HUES64 (cell line): ENCODE data around the gene RNF220.

ENCODE experiments used
- H3K27ac ChIP-seq: 2 replicates; pipeline ENCODE4 v1.7.0; 2013; ENCODE audit warnings: low read depth, low read length, inconsistent platforms
- H3K27me3 ChIP-seq: 2 replicates; pipeline ENCODE4 v1.6.1; 2013; ENCODE audit warnings: mild to moderate bottlenecking, low read length; ENCODE audit not compliant: insufficient read depth
- H3K36me3 ChIP-seq: 2 replicates; pipeline ENCODE4 v1.6.1; 2013; ENCODE audit warnings: mild to moderate bottlenecking, low read length; ENCODE audit not compliant: insufficient read depth
- H3K4me1 ChIP-seq: 2 replicates; pipeline ENCODE4 v1.6.1; 2013; ENCODE audit warnings: mild to moderate bottlenecking, low read length, moderate library complexity; ENCODE audit not compliant: insufficient read depth
- H3K4me3 ChIP-seq: 2 replicates; pipeline ENCODE4 v1.5.1; 2013; ENCODE audit warnings: mild to moderate bottlenecking, low read length, moderate library complexity
- H3K9ac ChIP-seq: 2 replicates; pipeline ENCODE4 v1.6.1; 2013; ENCODE audit warnings: mild to moderate bottlenecking, low read depth, low read length
- H3K9me3 ChIP-seq: 2 replicates; pipeline ENCODE4 v1.6.1; 2013; ENCODE audit warnings: low read depth, low read length; ENCODE audit not compliant: insufficient read depth
- WGBS: fragments of 150-250, 120-280 bp; methylation state at CpG from one replicate; pipeline ENCODE4 v1.1.7; 2013; ENCODE audit warnings: missing lambda C conversion rate; 5-methylcytosine and 5-hydroxymethylcytosine counted together

RNF220 gene

DNA sequence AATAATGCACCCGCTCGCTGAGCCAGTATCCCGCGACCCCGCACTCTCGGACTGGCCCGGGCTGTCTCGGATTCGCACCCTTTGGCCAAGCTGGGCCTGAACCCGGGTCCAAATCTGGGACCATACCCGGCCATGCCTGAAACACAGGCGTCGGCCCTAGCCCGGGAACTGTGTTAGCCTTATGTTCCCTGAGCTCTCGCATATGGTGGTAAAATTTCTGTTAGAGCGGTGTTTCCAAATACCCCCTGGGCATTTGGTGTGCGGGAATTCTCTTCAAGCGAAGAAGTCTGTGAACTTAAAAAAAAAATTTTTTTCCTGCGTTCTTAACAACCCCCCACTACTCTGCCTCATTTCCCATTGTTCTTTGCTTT lies 3.1 kb downstream of the RNF220 start:
- peaks cover 25% of the 10 kb centered on the region for H3K4me1 ChIP-seq
- WGBS: 2% methylated on average over 18 of the region's 19 CpGs
- no peaks in the 10 kb centered on the region for H3K9me3 ChIP-seq
- peaks cover 10% of the 10 kb centered on the region for H3K36me3 ChIP-seq
- no peak overlapping the region for H3K9ac ChIP-seq
- peaks cover 83% of the 10 kb centered on the region for H3K27me3 ChIP-seq
- no peak overlapping the region for H3K27ac ChIP-seq
- peak overlapping the region; percentile 74 for H3K4me3 ChIP-seq

DNA sequence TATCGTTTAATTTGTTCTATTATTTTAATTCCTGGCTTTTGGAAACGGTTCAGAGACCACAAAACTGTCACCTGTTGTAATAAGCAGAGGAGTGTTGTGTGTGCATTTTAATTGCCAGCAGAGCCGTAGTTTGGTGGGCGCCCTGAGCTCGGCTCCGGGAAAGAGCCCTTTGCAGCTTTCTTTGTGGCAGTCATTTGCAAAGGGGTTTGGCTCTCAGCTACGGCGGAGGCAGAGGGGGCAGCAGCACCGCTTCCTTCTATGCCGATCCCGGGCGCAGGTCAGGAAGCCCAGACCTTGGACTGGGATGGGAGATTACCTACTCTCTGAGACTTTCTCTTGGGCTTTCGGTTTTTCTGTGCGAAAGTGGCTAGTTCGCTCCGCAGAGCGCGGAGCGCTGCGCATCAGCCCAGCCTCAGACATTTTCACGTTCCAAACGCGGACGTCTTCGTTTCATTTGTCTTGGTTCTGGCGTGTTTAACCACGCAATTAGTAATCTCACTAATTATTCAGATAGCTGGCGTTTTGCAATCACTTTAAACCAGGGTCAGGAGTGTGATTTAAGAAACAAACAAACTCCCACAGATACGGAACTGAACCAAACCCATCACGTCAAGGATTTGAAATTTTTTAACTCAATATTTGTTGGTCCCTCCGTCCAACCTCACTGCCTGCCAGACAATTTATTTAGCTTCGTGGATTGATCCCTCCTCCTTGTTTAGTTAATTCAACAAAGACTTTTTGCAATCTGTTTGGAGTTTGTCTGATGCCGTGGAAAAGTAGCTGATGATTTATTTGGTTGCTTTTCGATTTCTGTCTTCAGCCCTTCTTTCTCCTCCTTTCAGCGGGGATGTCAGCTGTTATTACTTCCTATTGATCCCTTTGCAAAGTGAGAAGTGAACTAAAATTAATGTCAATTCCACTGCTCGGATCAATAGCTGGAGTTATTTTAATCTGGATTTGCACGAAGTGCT lies 3.9 kb downstream of the RNF220 start:
- Histone ChIP-seq H3K4me3 (peak overlapping the region; percentile 74), H3K9me3 (no peaks in the 10 kb centered on the region), H3K27me3 (peaks cover 90% of the 10 kb centered on the region), H3K27ac (no peak overlapping the region; the same call in 1 of the 2 replicates), H3K9ac (no peak overlapping the region), H3K4me1 (peaks cover 25% of the 10 kb centered on the region), H3K36me3 (peaks cover 10% of the 10 kb centered on the region)
- 3% methylated on average over 34 of the region's 37 CpGs for WGBS

DNA sequence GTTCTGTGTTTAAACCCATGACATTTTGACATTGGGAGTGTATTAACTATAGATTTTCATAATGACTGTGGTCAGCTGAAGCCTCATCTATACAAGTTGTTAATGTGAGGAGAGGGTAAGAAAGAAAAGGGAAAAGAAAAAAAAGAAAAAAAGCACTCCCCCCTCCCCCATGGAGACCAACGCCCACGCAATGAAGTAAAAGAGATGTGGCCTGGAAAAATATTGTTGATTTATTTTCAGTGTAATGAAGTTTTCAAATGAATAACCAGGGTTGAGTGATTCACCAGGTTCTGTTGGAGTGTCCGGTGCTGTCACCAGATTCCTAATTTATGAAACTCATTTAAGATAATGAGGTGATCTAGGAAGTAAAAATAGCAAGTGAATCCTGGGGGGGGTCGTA lies 4.7 kb downstream of the RNF220 start:
- no peak overlapping the region for H3K27ac ChIP-seq
- peaks cover 10% of the 10 kb centered on the region for H3K36me3 ChIP-seq
- peaks cover 20% of the 10 kb centered on the region for H3K4me1 ChIP-seq
- no peak overlapping the region; the same call in 1 of the 2 replicates for H3K4me3 ChIP-seq
- peaks cover 95% of the 10 kb centered on the region for H3K27me3 ChIP-seq
- H3K9ac ChIP-seq: no peak overlapping the region
- WGBS: 72% methylated on average over 3 of the region's 4 CpGs
- no peaks in the 10 kb centered on the region for H3K9me3 ChIP-seq

DNA sequence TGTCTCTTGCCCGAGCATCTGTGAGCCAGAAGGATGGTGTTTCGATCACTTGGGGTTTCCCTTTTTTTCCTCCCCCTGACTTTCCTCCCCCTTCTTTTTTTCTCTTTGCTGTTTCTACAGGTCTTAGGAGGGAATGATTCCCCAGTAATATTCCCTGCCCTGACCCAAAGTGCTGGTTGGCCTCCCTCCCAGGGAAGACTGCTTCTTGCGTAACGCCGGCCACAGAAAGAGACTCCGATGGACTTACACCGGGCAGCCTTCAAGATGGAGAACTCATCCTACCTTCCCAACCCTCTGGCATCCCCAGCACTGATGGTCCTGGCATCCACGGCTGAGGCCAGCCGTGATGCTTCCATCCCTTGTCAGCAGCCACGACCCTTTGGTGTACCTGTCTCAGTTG lies 6.8 kb downstream of the RNF220 start:
- Histone ChIP-seq H3K9ac (no peak overlapping the region), H3K4me3 (no peak overlapping the region), H3K27me3 (peaks cover 100% of the 10 kb centered on the region), H3K4me1 (peaks cover 30% of the 10 kb centered on the region), H3K9me3 (no peaks in the 10 kb centered on the region), H3K27ac (no peak overlapping the region), H3K36me3 (peaks cover 10% of the 10 kb centered on the region)
- 91% methylated on average over 10 of the region's 10 CpGs for WGBS

GRCh38 chr1:44412601-44413000 lies 7.5 kb downstream of the RNF220 start:
- 85% methylated on average over 7 of the region's 7 CpGs for WGBS
- Histone ChIP-seq H3K27me3 (peaks cover 99% of the 10 kb centered on the region), H3K27ac (no peak overlapping the region)

DNA sequence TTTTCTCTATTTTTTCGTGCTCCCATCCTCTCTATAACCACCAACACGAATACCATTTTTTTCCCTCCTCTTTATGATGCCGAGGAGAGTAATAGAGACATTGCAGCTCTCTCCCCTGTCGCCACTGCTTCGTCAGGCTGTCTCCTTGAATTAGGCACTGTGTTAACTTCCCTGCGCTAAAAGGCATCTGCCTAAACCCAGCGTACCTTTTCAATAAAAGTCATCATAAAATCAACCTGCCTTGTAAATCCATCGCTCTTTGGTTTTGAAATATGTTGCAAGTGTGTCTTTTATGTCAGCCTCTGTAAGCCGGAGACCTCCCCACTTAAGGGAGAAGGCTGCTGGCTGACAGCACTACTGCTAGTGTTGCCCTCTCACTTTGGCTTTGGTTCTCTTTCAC lies 8.7 kb downstream of the RNF220 start:
- H3K36me3 ChIP-seq: peaks cover 10% of the 10 kb centered on the region
- 94% methylated on average over 9 of the region's 9 CpGs for WGBS
- H3K4me1 ChIP-seq: peaks cover 32% of the 10 kb centered on the region
- H3K9ac ChIP-seq: no peak overlapping the region
- no peak overlapping the region for H3K4me3 ChIP-seq
- no peak overlapping the region for H3K27ac ChIP-seq
- H3K9me3 ChIP-seq: no peaks in the 10 kb centered on the region
- peaks cover 99% of the 10 kb centered on the region for H3K27me3 ChIP-seq

More at GRCh38 chr1:44412601-44413000, 7.5 kb downstream of the RNF220 start:
- H3K9ac ChIP-seq: no peak overlapping the region
- peaks cover 33% of the 10 kb centered on the region for H3K4me1 ChIP-seq
- no peaks in the 10 kb centered on the region for H3K9me3 ChIP-seq
- H3K36me3 ChIP-seq: peaks cover 10% of the 10 kb centered on the region
- H3K4me3 ChIP-seq: no peak overlapping the region

DNA sequence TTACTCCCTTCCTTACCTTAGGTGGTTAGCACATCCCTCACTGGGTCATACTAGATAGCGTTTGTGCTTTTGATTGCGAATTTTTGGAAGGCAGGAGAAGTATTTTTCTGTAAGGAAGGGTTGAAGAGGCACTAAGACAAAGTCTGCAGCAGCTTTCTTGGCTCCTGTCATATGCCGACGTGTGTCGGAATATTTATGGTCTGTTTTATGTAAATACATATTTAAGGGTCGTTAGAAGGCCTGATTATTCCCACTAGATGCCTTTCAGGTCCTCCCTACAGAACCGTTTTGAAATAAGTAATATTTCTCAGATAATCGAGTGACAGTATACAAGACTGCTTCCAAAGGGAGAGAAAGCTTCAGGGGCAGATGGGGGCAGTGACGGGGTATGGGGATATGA lies 10.0 kb downstream of the RNF220 start:
- H3K9me3 ChIP-seq: no peaks in the 10 kb centered on the region
- H3K27ac ChIP-seq: no peak overlapping the region
- 94% methylated on average over 9 of the region's 9 CpGs for WGBS
- H3K27me3 ChIP-seq: peaks cover 99% of the 10 kb centered on the region
- peaks cover 10% of the 10 kb centered on the region for H3K36me3 ChIP-seq
- no peak overlapping the region for H3K9ac ChIP-seq
- peaks cover 25% of the 10 kb centered on the region for H3K4me1 ChIP-seq
- no peak overlapping the region for H3K4me3 ChIP-seq

DNA sequence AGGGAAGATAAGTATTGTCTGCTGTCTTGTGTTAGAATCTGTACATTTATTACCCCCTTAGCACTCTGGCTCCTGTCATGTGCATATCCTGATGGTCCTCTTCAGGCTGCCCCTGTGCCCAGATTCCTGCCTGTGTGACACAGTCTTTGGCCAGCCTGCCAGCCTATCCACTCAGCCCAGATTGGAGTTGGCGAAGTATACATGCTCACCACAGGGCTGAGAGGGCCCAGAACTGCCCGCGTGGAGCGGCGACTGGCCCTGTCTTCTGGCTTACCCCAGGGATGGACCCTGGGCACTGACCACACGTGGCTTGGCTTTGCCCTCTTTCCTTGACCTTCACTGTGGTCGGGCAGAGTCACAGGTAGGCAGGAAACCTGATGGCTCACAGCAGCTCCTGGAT lies 11.4 kb downstream of the RNF220 start:
- no peaks in the 10 kb centered on the region for H3K9me3 ChIP-seq
- H3K4me3 ChIP-seq: no peak overlapping the region
- peaks cover 10% of the 10 kb centered on the region for H3K36me3 ChIP-seq
- peaks cover 96% of the 10 kb centered on the region for H3K27me3 ChIP-seq
- no peak overlapping the region for H3K27ac ChIP-seq
- peaks cover 28% of the 10 kb centered on the region for H3K4me1 ChIP-seq
- 86% methylated on average over 7 of the region's 7 CpGs for WGBS
- H3K9ac ChIP-seq: no peak overlapping the region

GRCh38 chr1:44417351-44418021 lies 12.4 kb downstream of the RNF220 start:
- Histone ChIP-seq H3K9ac (peak overlapping the region; percentile 53; the same call in 1 of the 2 replicates), H3K4me3 (peak overlapping the region; percentile 52), H3K9me3 (no peaks in the 10 kb centered on the region), H3K27me3 (peaks cover 94% of the 10 kb centered on the region), H3K27ac (peak overlapping the region; percentile 68; the same call in 1 of the 2 replicates), H3K4me1 (peaks cover 37% of the 10 kb centered on the region), H3K36me3 (peaks cover 3% of the 10 kb centered on the region)
- WGBS: under 1% methylated on average over 65 of the region's 65 CpGs

DNA sequence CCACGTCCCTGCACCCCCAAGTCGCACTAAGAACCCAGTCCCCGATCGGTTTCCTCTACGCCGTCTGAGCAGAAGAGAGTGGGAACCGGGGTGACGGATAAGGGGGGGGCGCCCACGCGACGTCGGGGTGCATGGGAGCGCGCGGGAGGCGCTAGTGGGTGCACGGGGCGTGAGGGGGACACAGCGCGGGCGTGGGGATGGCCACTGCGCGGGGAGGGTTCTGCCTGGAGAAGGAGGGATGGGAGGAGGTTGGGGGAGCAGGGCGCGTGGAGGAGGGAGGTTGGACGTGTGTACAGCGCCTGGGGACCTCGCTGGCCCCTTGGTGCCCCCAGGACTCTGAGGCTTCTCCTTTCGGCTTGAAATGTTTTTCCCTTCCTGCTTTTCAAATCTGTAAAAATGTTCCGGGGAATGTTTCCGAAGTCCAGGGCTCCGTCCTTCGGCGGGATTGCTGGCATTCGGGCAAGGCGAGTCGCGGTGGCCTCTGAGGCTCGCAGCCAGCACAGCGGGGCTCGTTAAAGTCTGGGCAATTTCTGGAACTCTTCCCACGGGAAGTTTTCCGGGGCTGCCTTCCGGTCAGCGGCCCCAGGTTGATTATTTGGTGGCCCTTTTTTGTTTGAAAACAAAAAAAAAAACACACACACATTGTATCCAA lies 13.1 kb downstream of the RNF220 start:
- 1% methylated on average over 46 of the region's 46 CpGs for WGBS
- Histone ChIP-seq H3K27me3 (peaks cover 94% of the 10 kb centered on the region), H3K4me3 (peak overlapping the region; percentile 52)

GRCh38 chr1:44419901-44420300 lies 14.8 kb downstream of the RNF220 start:
- H3K27ac ChIP-seq: no peak overlapping the region
- WGBS: 90% methylated on average over 3 of the region's 3 CpGs
- H3K4me3 ChIP-seq: no peak overlapping the region
- peaks cover 53% of the 10 kb centered on the region for H3K4me1 ChIP-seq
- H3K27me3 ChIP-seq: peaks cover 92% of the 10 kb centered on the region
- H3K9ac ChIP-seq: no peak overlapping the region
- no peaks in the 10 kb centered on the region for H3K9me3 ChIP-seq
- H3K36me3 ChIP-seq: no peaks in the 10 kb centered on the region

More for the DNA sequence above, 13.1 kb downstream of the RNF220 start:
- Histone ChIP-seq H3K4me1 (peaks cover 39% of the 10 kb centered on the region), H3K9ac (peak overlapping the region; percentile 53; the same call in 1 of the 2 replicates), H3K36me3 (no peaks in the 10 kb centered on the region), H3K9me3 (no peaks in the 10 kb centered on the region), H3K27ac (peak overlapping the region; percentile 68; the same call in 1 of the 2 replicates)
